Lower leg skin (tissue), 4 donors: ENCODE results near the gene SIVA1. TPM values are rescaled to one million over a fixed set of nuclear protein-coding genes. Genes with fewer than 3 reads are reported as not detected.

Experiments
- DNase-seq, 2 donors: peaks; one replicate each; pipeline ENCODE4 v3.0.0-alpha.2; 2019; ENCODE audit warnings: low spot score in 2 of 2
- H3K4me3 ChIP-seq: fragments of 200-600 bp; sonication (generic); 2 replicates; pipeline ENCODE4 v1.5.1; 2017; ENCODE audit warnings: mild to moderate bottlenecking, low read depth; ENCODE audit not compliant: poor library complexity, severe bottlenecking
- POLR2A ChIP-seq, 2 donors: fragments of 450-650 bp; IDR thresholded peaks; one replicate each; pipeline ENCODE4 v1.6.1; 2016 to 2017; ENCODE audit warnings: antibody characterized with exemption in 2 of 2, mild to moderate bottlenecking in 1 of 2, moderate library complexity in 1 of 2
- WGBS, 2 donors: methylation state at CpG; one replicate each; pipeline ENCODE4 v1.1.5; 2018; 5-methylcytosine and 5-hydroxymethylcytosine counted together
- intact Hi-C: fragments of 100-400 bp; cut with DNase I; formaldehyde crosslinking; loops from one replicate; pipeline ENCODE4 v1.15.0; 2023; ENCODE audit warnings: low total_unique reads
- total RNA-seq, 4 donors: library from RNA; depleted of rRNA; stranded (reverse); fragments of >200 nt; gene quantifications; one replicate each; pipeline ENCODE4 v1.1.0, GENCODE V29; 2016
- TF ChIP-seq, protein P1 (sequence below), 3 donors: fragments of 450-650 bp; IDR thresholded peaks; one replicate each; pipeline ENCODE4 v1.5.1; 2016; ENCODE audit warnings: antibody characterized with exemption in 3 of 3, mild to moderate bottlenecking in 3 of 3, moderate library complexity in 2 of 3

SIVA1 gene
- total RNA-seq, 4 donors from 2014 or later = 162 to 174 (median 168) TPM

DNA sequence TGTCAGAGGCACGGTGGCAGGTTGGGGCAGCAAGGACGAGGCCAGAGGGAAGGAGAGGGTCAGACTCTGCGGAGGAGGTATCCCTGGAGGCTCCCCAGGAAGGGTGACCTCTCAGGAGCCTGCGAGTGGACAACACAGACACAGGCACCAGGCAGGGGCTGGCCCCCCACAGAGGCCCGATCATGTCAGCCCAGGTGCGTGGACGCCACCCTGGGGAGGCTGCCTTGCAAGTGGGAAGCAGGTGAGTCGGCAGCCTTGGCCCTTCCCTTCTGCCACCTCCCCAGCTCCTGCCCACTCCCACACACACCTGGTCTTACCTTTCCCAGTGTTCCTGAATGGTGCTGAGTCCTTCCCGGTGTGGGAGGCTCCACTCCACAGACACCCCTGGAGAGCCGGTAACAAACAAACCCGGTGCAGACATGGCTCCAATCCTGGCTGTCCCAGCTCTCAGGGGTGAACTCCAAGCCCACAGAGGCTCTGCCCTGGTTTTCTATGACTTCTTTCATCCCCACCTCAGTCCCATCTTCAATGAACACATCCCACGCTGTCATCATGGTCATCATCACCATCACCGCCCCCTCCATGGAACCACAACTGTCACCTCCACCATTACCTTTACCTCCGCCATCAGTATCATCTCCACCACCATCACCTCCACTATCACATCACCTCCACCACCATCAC is 53.1 kb downstream of the SIVA1 start:
- TF ChIP-seq, protein P1, sequence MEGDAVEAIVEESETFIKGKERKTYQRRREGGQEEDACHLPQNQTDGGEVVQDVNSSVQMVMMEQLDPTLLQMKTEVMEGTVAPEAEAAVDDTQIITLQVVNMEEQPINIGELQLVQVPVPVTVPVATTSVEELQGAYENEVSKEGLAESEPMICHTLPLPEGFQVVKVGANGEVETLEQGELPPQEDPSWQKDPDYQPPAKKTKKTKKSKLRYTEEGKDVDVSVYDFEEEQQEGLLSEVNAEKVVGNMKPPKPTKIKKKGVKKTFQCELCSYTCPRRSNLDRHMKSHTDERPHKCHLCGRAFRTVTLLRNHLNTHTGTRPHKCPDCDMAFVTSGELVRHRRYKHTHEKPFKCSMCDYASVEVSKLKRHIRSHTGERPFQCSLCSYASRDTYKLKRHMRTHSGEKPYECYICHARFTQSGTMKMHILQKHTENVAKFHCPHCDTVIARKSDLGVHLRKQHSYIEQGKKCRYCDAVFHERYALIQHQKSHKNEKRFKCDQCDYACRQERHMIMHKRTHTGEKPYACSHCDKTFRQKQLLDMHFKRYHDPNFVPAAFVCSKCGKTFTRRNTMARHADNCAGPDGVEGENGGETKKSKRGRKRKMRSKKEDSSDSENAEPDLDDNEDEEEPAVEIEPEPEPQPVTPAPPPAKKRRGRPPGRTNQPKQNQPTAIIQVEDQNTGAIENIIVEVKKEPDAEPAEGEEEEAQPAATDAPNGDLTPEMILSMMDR (IDR thresholded peaks at IDR 0.05) = no peak
- TF ChIP-seq POLR2A (IDR thresholded peaks at IDR 0.05) = no peak
- H3K4me3 ChIP-seq = no peak overlapping the region
- intact Hi-C loops = no loop called here
- no peak for DNase-seq
- WGBS, 2 donors = 76 to 85% methylated on average over 9 to 14 of the region's 14 CpGs

DNA sequence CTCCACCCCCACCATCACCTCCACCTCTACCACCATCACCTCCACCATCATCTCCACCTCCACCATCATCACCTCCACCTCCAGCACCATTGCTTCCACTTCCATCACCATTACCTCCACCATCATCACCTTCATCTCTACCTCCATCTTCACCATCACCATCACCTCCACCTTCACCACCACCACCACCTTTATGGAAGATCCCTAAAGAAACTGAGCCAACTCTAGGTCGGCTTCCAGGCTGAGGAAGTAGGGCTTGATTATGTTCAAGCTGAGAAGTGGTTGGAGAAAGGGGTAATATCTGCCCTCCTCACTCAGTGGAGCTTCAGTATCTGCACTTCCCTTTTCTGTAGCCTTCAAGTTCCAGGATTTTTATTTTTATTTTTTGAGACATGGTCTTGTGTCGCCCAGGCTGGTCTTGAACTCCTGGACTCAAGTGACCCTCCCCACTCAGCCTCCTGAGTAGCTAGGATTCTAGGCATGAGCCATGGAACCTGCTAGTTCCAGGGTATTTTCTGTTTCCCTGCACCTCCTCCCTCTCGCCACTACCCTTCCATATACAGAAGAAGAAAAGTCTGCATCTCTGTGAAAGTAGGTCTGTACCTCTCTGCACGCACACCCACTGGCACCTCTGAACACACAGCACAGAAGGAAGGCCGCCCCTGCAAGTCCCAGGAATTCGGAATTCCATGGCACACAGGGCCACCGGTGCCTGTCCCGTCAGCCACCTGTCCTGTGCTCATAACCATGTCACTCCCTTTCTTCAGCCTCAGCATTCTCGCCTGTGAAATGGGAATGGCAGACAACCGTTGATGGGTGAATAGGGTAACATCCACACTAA is 53.9 kb downstream of the SIVA1 start:
- intact Hi-C loops = no loop called here
- TF ChIP-seq, protein P1 (IDR thresholded peaks at IDR 0.05) = no peak
- TF ChIP-seq POLR2A (IDR thresholded peaks at IDR 0.05) = no peak
- no peak for DNase-seq
- no peak overlapping the region for H3K4me3 ChIP-seq
- whole genome bisulfite sequencing, 2 donors = 92 to 93% methylated on average over 10 of the region's 10 CpGs

DNA sequence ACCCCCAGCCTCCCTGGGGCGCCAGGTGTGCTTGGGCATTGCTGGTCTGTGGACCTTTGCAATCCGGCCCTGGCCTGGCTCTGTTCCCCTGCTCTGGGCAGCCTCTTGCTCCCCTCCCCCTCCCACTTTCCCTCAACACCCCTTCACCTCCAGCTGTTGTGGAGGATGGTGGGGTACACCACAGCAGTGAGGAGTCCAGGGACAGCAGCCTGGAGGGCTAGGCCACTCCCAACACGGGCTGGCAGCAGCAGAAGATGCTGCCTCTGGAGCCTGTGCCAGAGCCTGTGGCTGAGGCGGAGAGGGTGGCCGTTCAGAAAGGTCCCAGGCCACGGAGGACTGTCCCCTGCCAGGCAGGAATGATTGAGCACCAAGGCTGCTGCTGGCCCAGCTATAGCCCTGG is 55.5 kb downstream of the SIVA1 start:
- H3K4me3 ChIP-seq = no peak overlapping the region
- 65 to 78% methylated on average over 4 to 6 of the region's 6 CpGs for WGBS, 2 donors
- intact Hi-C loops = no loop called here
- no peak for TF ChIP-seq POLR2A (IDR thresholded peaks at IDR 0.05)
- TF ChIP-seq, protein P1 (IDR thresholded peaks at IDR 0.05) = no peak
- no peak for DNase-seq

Other genes with a start within 250 kb of the SIVA1 start
- under 1 TPM in 1 of 4 donors, not detected in 3; 0.98 TPM for gene C14orf180, start 173.4 kb upstream of the SIVA1 start, total RNA-seq
- gene TMEM179, start 148.4 kb upstream of the SIVA1 start, total RNA-seq = not detected
- 100 to 1,000 TPM in 1 of 4 donors, 10 to 100 TPM in 3; 63.8 to 121 (median 83.9) TPM for gene INF2, start 63.5 kb upstream of the SIVA1 start, total RNA-seq
- gene ADSS1, start 28.9 kb upstream of the SIVA1 start, total RNA-seq = 1 to 10 TPM; 5.5 to 8.7 (median 7.2) TPM
- gene AKT1, start 42.6 kb downstream of the SIVA1 start, total RNA-seq = 10 to 100 TPM; 51.9 to 91.0 (median 88.7) TPM
- gene ZBTB42, start 48.0 kb downstream of the SIVA1 start, total RNA-seq = 10 to 100 TPM in 2 of 4 donors, 1 to 10 TPM in 2; 1.6 to 11.9 (median 8.6) TPM
- 10 to 100 TPM; 41.8 to 80.8 (median 58.5) TPM for gene CEP170B, start 112.1 kb downstream of the SIVA1 start, total RNA-seq
- 1 to 10 TPM in 3 of 4 donors, under 1 TPM in 1; 0.84 to 2.6 (median 1.2) TPM for gene PLD4, start 171.7 kb downstream of the SIVA1 start, total RNA-seq
- gene AHNAK2, start 225.2 kb downstream of the SIVA1 start, total RNA-seq = 100 to 1,000 TPM; 671 to 950 (median 756) TPM
- gene CLBA1, start 232.6 kb downstream of the SIVA1 start, total RNA-seq = 10 to 100 TPM in 1 of 4 donors, 1 to 10 TPM in 3; 2.2 to 11.7 (median 6.5) TPM